Fibroblast of lung (primary cell): ENCODE measurements around the gene LARP4B. TPM values are rescaled to one million over a fixed set of nuclear protein-coding genes. Genes with fewer than 3 reads are reported as not detected.

Source experiments
- DNase-seq, 2 donors: peaks; one replicate each; pipeline versions ENCODE4 v3.0.0 to v3.0.0-alpha.2; 2010; ENCODE audit warnings: low read depth in 2 of 2
- H2AFZ ChIP-seq: 2 replicates; pipeline ENCODE4 v1.5.1; 2012; ENCODE audit warnings: low read length, control low read depth, inconsistent platforms
- H3K27ac ChIP-seq: 2 replicates; pipeline ENCODE4 v1.5.1; 2011; ENCODE audit warnings: low read length, control low read depth; ENCODE audit not compliant: insufficient read depth
- H3K27me3 ChIP-seq: 2 replicates; pipeline ENCODE4 v1.5.1; 2011; ENCODE audit warnings: mild to moderate bottlenecking, low read length; ENCODE audit not compliant: control insufficient read depth, insufficient read depth
- H3K36me3 ChIP-seq: 2 replicates; pipeline ENCODE4 v1.5.1; 2011; ENCODE audit warnings: low read length; ENCODE audit not compliant: control insufficient read depth, insufficient read depth
- H3K4me1 ChIP-seq: 2 replicates; pipeline ENCODE4 v1.5.1; 2011; ENCODE audit warnings: low read length; ENCODE audit not compliant: control insufficient read depth, insufficient read depth; ENCODE audit errors: extremely low read depth
- H3K4me2 ChIP-seq: 2 replicates; pipeline ENCODE4 v1.5.1; 2011; ENCODE audit warnings: low read length, control low read depth; ENCODE audit not compliant: insufficient read depth; ENCODE audit errors: extremely low read depth
- H3K4me3 ChIP-seq, 4 experiments: fragments of 200-600 bp in 1 of 4; sonication (generic) in 1 of 4; replicated peaks in 1 of 4; 2 replicates each; pipeline ENCODE4 v1.5.1; 2011 to 2016; ENCODE audit warnings: low read length in 4 of 4, low read depth in 3 of 4, mild to moderate bottlenecking in 3 of 4, control low read depth in 2 of 4, inconsistent platforms in 1 of 4, mixed read lengths in 1 of 4; ENCODE audit not compliant: insufficient read depth in 1 of 4; ENCODE audit errors: control extremely low read depth in 1 of 4
- H3K79me2 ChIP-seq: 2 replicates; pipeline ENCODE4 v1.5.1; 2012; ENCODE audit warnings: mild to moderate bottlenecking, low read length, inconsistent platforms; ENCODE audit not compliant: control insufficient read depth, insufficient read depth
- H3K9ac ChIP-seq: 2 replicates; pipeline ENCODE4 v1.5.1; 2011; ENCODE audit warnings: mild to moderate bottlenecking, low read length, control low read depth; ENCODE audit not compliant: insufficient read depth
- H3K9me3 ChIP-seq: 2 replicates; pipeline ENCODE4 v1.5.1; 2012; ENCODE audit warnings: low read depth, low read length; ENCODE audit not compliant: control insufficient read depth, insufficient read depth
- H4K20me1 ChIP-seq: 2 replicates; pipeline ENCODE4 v1.5.1; 2011; ENCODE audit warnings: low read length; ENCODE audit not compliant: control insufficient read depth, insufficient read depth; ENCODE audit errors: extremely low read depth
- CTCF ChIP-seq, 2 donors: IDR thresholded peaks in 1 of 2; conservative IDR thresholded peaks in 1 of 2; 1 replicate in 1 of 2; 2 replicates in 1 of 2; pipeline ENCODE4 v1.5.1; 2011 to 2012; ENCODE audit warnings: low read length in 2 of 2, control low read depth in 1 of 2, inconsistent platforms in 1 of 2, low read depth in 1 of 2, mild to moderate bottlenecking in 1 of 2
- EZH2 ChIP-seq: IDR thresholded peaks from 2 replicates; pipeline ENCODE4 v1.5.1; 2012; ENCODE audit warnings: low read length, control low read depth, mild to moderate bottlenecking; ENCODE audit errors: missing control alignments
- polyA plus RNA-seq, 2 donors: library from polyadenylated mRNA; depleted of rRNA in 1 of 2; stranded (reverse) in 1 of 2; unstranded in 1 of 2; fragments of >200 nt; gene quantifications; 2 replicates each; pipeline ENCODE4 v1.2.1, GENCODE V29; 2011 to 2012; ENCODE audit warnings: missing spikeins in 1 of 2
- total RNA-seq: library from RNA; depleted of rRNA; stranded (reverse); fragments of >200 nt; gene quantifications from 2 replicates; pipeline ENCODE4 v1.2.1, GENCODE V29; 2014

LARP4B gene
- total and polyA plus RNA-seq, 2 donors (not counting 1 experiment from before 2014, with no cell fraction given) = 25.4 to 38.6 TPM

- TF ChIP-seq EZH2 = no peak
- no peak for TF ChIP-seq CTCF (conservative IDR thresholded peaks at IDR 0.05 in 1 of 2, IDR thresholded peaks at IDR 0.05 in 1 of 2; ENCODE audit: low read depth in 1 of 2, low read length in 2 of 2)
- H3K4me1 ChIP-seq = no peaks in the 10 kb centered on the region
- no peaks in the 10 kb centered on the region for H3K36me3 ChIP-seq
- H3K4me3 ChIP-seq = no peak overlapping the region
- H4K20me1 ChIP-seq = no peaks in the 10 kb centered on the region
- no peak for DNase-seq
- H3K9ac ChIP-seq = no peak overlapping the region
- no peaks in the 10 kb centered on the region for H3K9me3 ChIP-seq
- no peaks in the 10 kb centered on the region for H3K79me2 ChIP-seq
- H2AFZ ChIP-seq = no peak overlapping the region
- peaks cover 4% of the 10 kb centered on the region for H3K27me3 ChIP-seq
- H3K4me2 ChIP-seq = no peak overlapping the region
- no peak overlapping the region for H3K27ac ChIP-seq
These were observed 16.4 kb upstream of the LARP4B start for GRCh38 chr10:947881-948280.

- Histone ChIP-seq H3K4me1 (no peaks in the 10 kb centered on the region), H3K36me3 (no peaks in the 10 kb centered on the region), H4K20me1 (no peaks in the 10 kb centered on the region), H3K4me3 (no peak overlapping the region), H3K4me2 (no peak overlapping the region), H3K27ac (no peak overlapping the region), H3K9ac (no peak overlapping the region), H2AFZ (no peak overlapping the region), H3K27me3 (peaks cover 4% of the 10 kb centered on the region), H3K79me2 (no peaks in the 10 kb centered on the region), H3K9me3 (no peaks in the 10 kb centered on the region)
- TF ChIP-seq EZH2 (no peak), CTCF (conservative IDR thresholded peaks at IDR 0.05 in 1 of 2, IDR thresholded peaks at IDR 0.05 in 1 of 2; ENCODE audit: low read depth in 1 of 2, low read length in 2 of 2) (no peak)
- DNase-seq = no peak
These were observed 15.5 kb upstream of the LARP4B start for GRCh38 chr10:947051-947450.

- Histone ChIP-seq H3K27me3 (peaks cover 4% of the 10 kb centered on the region), H2AFZ (no peak overlapping the region), H3K9ac (no peak overlapping the region), H4K20me1 (no peaks in the 10 kb centered on the region), H3K36me3 (no peaks in the 10 kb centered on the region), H3K79me2 (no peaks in the 10 kb centered on the region), H3K4me3 (no peak overlapping the region), H3K27ac (no peak overlapping the region), H3K4me1 (no peaks in the 10 kb centered on the region), H3K4me2 (no peak overlapping the region), H3K9me3 (no peaks in the 10 kb centered on the region)
- no peak for DNase-seq
- no peak for TF ChIP-seq CTCF (conservative IDR thresholded peaks at IDR 0.05 in 1 of 2, IDR thresholded peaks at IDR 0.05 in 1 of 2; ENCODE audit: low read depth in 1 of 2, low read length in 2 of 2)
- TF ChIP-seq EZH2 = no peak
These were observed 14.3 kb upstream of the LARP4B start for GRCh38 chr10:945778-946177.
